Breast epithelium (tissue), 3 donors: Measurements from ENCODE around the gene BAD.

Experiments
- CTCF ChIP-seq, 3 donors: fragments of 450-650 bp; IDR thresholded peaks; one replicate each; pipeline ENCODE4 v1.5.1; 2016 to 2017; ENCODE audit warnings: antibody characterized with exemption in 3 of 3, mild to moderate bottlenecking in 3 of 3, moderate library complexity in 3 of 3
- POLR2A ChIP-seq: fragments of 450-650 bp; IDR thresholded peaks from one replicate; pipeline ENCODE4 v1.6.1; 2016; ENCODE audit warnings: antibody characterized with exemption, mild to moderate bottlenecking, moderate library complexity

GRCh38 chr11:64331569-64332371, 47.3 kb upstream of the BAD start:
- no peak for TF ChIP-seq POLR2A
- no peak for TF ChIP-seq CTCF (IDR thresholded peaks at IDR 0.05)
